ACHN (cell line): Measurements from ENCODE around the gene TSGA10IP.

Experiments used
- DNase-seq: peaks from one replicate; pipeline ENCODE4 v3.0.0-alpha.2; 2015
- in situ Hi-C: cut with HindIII; loops from 2 replicates; pipeline ENCODE4 v1.10.0; 2017; ENCODE audit warnings: low sequenced_read_pairs, low pct_ligation_motif_present, low pct_unique_long_range_greater_than_20kb

Gene TSGA10IP

DNA sequence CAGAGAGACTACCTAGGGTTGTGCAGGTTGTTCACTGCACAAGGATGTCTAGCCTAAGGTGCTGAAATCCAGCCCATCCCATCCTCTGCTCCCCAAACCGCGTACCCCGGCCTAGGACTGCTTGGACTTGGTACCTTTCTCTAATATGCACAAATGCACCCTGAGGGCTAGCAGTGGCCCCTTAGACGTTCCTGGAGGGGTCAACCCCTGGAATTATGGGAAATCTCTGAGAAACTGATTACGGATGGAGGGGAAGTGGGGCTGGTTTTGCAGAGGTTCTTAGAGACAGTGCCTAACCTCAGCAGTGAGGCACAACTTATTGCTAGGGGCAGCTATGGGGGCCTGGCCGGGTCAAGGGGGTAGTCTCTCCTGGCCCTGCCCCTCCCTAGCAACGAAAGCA is 28.9 kb upstream of the TSGA10IP start:
- in situ Hi-C loops = no loop called here
- DNase-seq = no peak

DNA sequence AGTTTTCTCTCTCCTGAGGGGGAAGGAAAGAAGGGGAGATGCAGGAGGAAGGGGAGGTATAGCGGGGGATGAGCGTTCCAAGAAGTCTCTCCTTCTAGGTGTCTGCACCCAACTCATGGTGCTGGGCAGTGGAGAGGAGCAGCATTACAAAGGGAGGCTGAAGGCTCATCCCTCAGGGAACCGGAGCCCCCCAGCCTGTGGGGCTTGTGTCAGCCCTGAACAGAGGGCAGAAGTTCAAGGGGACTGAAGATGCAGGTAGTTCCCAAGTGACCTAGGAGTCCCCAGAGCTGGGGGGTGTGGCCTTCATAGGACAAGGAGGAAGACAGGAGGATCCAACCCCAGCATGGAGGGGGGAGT is 28.2 kb upstream of the TSGA10IP start:
- in situ Hi-C loops = no loop called here
- no peak for DNase-seq

DNA sequence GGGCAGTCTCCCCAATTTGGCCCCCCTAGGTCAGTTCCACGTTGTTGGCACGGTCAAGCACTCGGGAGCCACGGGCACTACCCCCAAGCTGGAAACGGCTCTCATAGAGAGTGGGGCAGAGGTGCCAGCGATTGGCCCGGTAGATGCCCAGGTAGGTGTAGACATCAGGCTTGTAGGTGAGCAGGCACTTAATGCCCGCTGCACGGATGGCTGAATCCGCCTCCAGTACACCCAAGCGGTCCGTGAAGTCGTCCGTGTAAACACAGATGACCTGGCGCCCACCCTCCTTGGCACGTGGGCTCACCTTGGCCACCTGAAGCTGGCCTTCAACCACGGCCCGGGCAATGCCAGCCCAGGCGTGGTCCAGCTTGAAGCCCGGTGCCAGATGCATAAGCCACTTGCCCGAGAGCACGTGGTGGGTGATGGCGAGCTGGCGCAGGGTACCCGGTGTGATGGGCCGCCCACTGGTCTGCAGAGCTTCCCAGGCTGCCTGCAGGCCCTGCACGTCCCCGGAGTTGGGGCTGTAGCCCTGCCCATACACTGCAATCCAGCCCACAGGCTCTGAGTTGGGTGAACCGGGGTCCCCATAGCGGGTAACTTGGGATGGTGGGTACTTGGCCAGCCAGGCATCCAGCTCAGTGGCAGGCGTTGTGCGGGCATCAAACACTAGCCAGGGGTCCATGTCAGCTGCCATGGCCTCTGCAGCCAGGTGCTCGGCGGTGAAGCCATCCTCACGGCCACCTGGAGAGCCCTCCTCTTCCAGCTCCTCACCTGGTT is 27.7 kb upstream of the TSGA10IP start:
- in situ Hi-C loops = no loop called here
- no peak for DNase-seq

DNA sequence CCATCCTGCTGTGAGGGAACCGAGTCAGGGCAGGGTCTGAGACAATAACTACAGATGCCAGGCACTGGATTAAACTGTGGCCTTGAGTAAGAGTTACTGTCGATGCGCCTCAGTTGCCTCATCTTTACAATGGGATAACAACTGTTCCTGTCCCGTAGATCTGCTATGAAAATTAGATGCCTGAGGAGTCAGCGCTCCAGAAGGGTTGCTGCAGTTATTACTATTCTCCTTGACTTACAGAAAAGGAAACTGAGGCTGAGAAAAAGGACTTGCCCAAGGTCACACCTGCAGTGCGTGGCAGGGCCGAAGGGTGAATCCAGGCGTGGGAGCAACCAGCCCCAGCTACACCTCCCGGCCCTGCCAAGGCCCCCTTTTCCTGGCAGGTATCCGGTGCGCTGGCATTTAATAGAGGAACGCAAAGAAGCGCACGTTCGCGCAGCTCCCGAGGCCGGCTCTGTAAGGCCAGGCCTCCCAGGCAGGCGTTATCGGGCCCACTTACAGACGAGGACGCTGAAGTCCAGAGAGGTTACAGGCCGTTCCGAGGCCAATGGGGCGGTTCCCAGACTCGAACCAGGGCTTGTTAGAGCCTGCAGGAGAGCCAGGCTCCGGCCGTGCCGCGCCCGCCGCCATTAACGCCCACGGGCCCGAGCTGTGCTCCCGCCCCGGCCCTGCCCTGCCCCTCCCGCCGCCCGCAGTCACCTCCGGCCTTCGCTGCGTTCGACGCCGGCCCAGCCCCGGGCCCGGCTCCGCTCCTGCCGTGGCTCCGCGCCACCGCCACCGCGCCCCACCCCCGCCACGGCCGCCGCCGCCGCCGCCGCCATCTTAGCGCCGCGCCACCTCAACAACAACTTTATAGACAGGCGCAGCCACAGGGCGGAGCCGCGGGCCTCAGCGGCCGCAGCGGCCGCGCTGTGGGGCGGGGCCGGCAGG is 26.8 kb upstream of the TSGA10IP start, which contains the start of gene C11orf68:
Gene C11orf68 (minus strand): TSS at position 852 of the 930 bp plus-strand sequence. CDS start 31 bp downstream, at position 821.
- in situ Hi-C loops = no loop called here
- peak; percentile 16 for DNase-seq

DNA sequence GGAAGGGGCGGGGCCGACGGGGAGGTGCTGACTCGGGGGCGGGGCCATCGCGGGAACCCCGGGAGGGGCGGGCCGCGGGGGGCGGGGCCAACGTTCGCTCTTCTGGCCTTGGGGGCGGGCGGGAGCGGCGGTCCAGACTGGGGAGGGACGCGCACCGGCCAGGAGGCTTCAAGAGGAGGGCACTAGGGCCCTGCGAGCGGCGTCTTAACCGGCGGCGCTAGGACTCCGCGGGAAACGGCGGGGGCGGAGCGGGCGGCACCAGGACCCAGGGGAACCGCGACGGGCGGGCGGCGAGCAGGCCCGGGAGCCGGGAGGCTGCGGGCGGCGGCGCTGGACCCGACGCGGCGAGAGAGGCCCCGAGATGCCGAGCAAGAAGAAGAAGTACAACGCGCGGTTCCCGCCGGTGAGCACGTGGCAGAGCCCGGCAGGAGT is 26.1 kb upstream of the TSGA10IP start, which contains the start of gene DRAP1:
Gene DRAP1 (plus strand): TSS at position 286 of the 432 bp plus-strand sequence. CDS start 76 bp downstream, at position 362.
- DNase-seq = peak; percentile 94
- in situ Hi-C loops = no loop called here

DNA sequence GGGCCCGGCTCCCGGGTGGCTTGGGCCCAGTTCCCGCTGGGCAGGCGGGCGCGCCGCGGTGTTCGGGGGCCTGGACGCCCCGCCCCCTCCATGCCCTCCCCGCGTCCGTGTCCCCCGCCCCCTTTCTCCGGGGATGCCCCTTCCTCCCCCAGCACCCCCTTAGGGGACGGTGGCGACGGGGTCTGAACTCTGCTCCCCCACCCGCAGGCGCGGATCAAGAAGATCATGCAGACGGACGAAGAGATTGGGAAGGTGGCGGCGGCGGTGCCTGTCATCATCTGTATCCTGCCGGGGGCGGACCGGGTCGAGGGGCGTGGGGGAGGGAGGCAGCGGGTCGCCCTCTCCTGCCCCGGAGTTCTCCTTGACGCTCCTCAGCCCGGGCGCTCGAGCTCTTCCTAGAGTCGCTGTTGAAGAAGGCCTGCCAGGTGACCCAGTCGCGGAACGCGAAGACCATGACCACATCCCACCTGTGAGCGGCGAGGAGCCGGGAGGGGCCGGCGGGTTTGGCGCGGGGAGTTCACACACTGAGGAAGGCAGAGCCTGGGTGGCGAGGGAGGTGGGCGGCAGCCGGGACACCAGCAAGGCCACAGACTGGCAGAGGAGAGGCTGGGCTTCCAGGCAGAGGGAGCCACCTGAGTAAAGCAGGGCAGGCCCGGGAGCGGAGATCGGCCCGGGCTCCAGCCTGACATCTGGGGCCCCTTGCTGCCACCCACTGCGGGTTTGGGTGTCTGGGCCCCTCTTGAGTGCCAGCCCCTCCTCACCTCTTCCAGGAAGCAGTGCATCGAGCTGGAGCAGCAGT is 25.5 kb upstream of the TSGA10IP start:
- in situ Hi-C loops = no loop called here
- peak; percentile 9 for DNase-seq

DNA sequence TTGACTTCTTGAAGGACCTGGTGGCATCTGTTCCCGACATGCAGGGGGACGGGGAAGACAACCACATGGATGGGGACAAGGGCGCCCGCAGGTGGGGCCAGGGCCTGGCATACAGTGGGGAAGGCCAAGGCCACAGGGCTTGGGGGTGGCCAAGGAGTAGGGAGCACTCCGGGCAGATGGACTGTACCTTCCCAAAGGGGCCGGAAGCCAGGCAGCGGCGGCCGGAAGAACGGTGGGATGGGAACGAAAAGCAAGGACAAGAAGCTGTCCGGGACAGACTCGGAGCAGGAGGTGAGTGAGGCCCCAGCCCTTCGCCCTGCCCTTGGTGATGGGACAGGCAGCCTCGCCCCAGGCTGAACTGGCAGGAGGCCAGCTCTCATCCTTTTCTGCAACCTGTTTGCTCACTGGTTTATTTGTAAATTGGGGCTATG is 24.9 kb upstream of the TSGA10IP start:
- in situ Hi-C loops = no loop called here
- no peak for DNase-seq

DNA sequence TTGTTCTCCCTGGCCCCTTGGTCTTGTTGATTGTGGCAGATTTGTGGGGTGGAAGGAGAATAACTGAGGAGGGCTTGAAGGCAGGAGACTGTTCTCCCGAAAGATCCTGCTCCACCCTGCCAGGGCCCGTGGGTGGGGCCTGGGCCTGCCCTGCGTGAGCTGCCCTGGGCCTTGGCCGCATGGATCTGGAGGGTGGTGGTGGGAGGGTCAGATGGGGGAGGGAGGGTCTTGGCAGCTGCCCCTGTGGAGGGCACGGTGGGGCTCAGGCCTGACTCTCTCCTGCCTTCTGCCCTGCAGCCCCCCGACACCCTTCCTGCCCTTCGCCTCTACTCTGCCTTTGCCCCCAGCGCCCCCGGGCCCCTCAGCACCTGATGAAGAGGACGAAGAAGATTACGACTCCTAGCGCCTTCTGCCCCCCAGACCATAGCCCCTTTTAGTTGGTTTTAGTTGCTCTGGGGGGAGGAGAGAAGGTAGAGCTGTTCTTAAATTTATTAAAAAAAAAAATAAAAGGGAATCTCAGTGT is 24.2 kb upstream of the TSGA10IP start:
- in situ Hi-C loops = no loop called here
- DNase-seq = no peak

DNA sequence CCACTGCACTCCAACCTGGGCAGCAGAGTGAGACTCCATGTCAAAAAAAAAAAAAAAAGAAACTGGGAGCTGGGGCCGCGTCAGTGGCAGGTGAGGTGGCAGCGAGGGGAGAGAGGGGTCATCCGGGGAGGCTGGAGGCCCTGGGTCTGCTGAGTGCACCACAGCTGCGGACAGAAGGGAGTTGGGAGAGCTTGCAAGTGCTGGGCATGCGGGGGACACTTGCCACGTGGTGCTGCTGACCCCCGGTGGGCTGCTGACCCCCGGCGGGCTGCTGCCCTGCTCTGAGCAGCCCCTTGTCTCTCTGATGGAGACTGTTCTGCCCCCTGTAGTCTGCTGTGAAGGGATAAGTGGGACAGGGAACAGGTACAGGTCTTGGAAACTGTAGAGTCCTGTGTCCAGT is 23.4 kb upstream of the TSGA10IP start:
- in situ Hi-C loops = no loop called here

DNA sequence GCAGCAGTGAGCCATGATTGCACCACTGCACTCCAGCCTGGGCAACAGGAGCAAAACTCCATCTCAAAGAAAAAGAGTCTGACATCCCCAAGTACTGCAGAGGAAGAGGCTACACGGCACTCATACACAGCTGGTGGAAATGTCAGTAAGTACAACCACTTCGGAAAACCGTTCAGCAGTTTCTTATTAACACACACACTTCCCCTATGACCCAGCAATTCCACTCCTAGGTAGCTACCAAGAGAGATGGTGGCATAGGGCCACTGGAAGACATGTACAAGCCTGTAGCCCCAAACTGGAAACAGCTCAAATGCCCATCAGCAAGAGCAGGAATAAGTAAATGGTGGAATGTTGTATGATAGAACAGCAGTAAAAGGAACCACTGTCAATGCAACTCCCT is 22.7 kb upstream of the TSGA10IP start:
- no peak for DNase-seq
- in situ Hi-C loops = no loop called here

More for the DNA sequence above, 23.4 kb upstream of the TSGA10IP start:
- DNase-seq = no peak

DNA sequence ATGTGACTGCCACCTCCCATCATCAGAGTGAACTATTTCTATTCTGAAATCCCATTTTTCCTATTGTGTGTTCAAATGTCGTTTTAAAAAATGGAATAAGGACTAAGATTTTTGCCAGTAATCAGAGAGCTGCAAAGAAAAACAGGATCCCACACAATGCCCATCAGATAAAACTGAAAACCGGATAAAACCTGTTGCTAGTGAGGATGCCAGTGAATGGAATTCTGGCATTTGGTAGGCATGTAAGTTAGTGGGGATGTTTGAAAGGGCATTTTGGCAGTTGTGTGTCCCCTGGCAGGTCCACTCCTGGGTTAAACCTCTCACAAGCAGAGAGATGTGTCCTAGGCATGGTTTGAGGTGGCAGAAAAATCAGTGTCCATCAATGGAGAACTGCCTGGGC is 19.9 kb upstream of the TSGA10IP start:
- no peak for DNase-seq
- in situ Hi-C loops = no loop called here

DNA sequence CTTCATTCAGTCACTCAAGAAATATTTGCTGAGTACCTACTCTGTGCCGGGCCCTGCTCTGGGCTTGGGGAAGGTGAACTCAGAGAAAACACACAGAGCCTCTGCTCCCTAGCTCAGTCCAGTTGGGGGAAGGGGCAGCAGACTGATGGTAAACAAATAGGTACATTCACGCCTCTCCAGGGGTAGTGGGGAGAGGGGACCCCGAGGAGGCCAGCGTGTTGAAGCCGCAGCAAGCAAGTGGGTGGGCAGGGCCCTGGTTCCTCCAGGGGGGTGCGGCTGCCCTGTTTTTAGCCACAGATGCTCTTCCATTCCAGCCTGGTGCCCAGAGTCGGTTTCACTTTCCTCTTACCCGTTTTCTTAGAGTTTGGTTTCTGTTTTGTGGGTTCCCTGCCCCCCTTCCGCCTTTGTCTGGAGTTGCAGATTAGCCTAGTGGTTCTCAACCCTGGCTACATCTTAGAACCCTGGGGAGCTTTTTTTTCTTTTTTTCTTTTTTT is 17.3 kb upstream of the TSGA10IP start:
- no peak for DNase-seq
- in situ Hi-C loops = no loop called here

DNA sequence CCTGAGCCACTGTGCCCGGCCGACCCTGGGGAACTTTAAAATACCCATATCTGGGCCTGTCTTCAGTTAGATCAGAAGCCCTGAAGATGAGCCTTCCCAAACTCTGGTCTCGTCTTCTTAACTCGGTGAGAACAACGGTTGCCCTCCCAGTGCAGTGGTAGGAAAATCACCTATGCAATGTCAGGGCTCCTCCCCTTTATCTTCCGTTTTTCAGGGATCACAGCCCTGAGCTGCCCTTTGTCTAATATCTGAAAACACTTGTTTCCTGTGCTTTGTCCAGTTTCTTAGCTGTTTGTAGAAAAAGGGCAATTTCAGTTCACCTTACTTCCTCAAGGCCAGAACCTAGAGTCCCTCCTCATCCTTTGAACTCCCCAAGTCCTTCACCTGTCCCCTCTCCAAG is 16.6 kb upstream of the TSGA10IP start:
- in situ Hi-C loops = no loop called here

DNA sequence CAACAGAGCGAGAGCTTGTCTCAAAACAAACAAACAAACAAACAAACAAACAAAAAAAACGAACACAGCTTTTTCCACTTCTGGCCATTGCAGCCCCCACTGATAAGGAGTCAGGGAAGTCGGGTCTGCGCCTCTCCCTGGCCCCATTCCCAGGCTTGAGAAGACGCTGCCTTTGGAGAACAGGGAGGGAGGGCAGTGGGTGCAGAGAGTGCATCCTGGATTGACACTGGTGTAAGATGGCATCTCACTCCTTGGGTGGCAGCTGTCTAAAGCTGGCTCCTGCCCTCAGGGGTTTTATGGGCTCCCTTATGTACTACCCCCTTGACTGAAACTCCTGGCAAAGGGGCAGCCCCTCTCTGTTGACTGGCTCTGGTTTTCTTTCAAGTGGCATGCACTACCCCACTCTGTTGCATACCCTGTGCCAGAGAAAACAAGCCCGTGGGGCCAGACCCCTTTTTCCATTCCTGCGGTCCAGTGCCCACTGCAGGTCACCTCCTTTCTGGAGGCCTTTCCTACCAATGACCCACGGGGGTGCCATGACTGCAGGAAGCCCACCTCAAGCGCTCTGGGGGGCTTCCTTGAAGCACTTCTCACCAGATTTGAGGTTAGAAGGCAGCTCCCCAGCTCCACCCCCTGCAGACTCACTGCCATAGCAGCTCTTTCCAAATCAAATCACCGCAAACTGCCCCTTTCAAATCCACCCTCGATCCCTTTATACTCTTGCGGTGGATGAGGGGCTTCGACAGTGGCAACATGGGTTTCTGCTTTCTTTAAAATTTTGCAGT is 13.3 kb upstream of the TSGA10IP start:
- no peak for DNase-seq
- in situ Hi-C loops = no loop called here

More for the DNA sequence above, 16.6 kb upstream of the TSGA10IP start:
- no peak for DNase-seq

DNA sequence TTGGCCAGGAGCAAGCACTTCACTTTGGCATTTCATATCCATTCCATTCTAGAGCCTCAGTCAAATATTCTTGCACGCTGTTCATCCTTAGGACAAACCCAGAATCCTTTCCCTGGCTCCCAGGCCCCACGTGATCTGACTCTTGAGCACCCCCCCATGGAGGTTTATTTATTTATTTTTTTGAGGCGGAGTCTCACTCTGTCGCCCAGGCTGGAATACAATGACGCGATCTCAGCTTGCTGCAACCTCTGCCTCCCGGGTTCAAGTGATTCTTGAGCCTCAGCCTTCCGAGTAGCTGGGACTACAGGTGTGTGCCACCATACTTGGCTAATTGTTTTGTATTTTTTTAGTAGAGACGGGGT is 12.7 kb upstream of the TSGA10IP start:
- no peak for DNase-seq
- in situ Hi-C loops = no loop called here

DNA sequence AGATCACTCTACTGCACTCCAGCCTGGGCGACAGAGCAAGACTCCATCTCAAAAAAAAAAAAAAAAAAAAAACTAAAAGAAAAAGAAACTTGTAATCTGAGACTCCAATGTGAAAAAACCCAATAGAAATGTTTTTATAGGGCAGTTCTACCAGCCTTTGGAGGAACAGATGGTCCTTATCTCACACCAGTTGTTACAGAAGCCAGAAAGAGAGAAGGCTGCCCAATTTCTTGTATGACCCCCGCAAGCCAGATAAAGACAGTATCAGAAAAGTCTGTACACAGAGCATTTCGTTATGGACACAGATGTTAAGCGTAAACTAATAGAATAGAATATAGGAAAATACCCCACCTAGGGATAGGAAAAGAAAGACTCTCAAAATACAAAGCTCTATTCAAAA is 11.3 kb upstream of the TSGA10IP start:
- in situ Hi-C loops = no loop called here
- DNase-seq = no peak

DNA sequence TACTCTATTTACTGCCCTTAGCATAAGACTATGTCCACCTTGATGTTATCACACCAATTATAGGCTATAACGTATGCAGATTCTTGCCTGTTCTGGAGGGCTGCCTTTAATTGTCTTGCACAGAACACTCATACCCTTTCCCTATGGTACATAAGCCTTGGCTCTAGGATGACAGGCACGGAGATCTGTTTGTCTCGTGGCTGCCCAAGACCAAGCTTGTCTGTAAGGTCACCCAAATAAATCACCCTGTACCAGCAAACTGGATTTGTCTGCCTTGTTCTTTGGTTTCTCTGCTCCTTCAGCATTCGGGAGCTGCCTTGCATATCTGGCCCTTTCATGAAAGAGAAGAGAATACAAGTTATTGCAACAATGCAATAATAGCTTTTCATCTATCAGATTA is 7.5 kb upstream of the TSGA10IP start:
- in situ Hi-C loops = no loop called here
- DNase-seq = no peak
